Prostate gland (tissue), 2 donors: ENCODE measurements around the gene NOCT. TPM values are rescaled to one million over a fixed set of nuclear protein-coding genes. Genes with fewer than 3 reads are reported as not detected.

Experiments used
- DNase-seq: peaks from one replicate; pipeline ENCODE4 v3.0.0-alpha.2; 2019; ENCODE audit warnings: low spot score
- H3K27ac ChIP-seq, 2 donors: fragments of 200-600 bp; sonication (generic); 2 replicates each; pipeline ENCODE4 v1.5.1; 2017 to 2019
- H3K27me3 ChIP-seq: fragments of 200-600 bp; sonication (generic); replicated peaks from 2 replicates; pipeline ENCODE4 v1.5.1; 2019; ENCODE audit not compliant: insufficient read depth
- H3K36me3 ChIP-seq, 2 donors: fragments of 200-600 bp; sonication (generic); 1 replicate in 1 of 2; 2 replicates in 1 of 2; pipeline versions ENCODE4 v1.5.1 to v1.8.1; 2017 to 2019
- H3K4me1 ChIP-seq: fragments of 200-600 bp; sonication (generic); replicated peaks from 2 replicates; pipeline ENCODE4 v1.5.1; 2019
- H3K4me3 ChIP-seq, 2 donors: fragments of 200-600 bp; sonication (generic); 2 replicates each; pipeline ENCODE4 v1.5.1; 2017 to 2019
- H3K9me3 ChIP-seq: fragments of 200-600 bp; sonication (generic); 2 replicates; pipeline ENCODE4 v1.5.1; 2017
- POLR2A ChIP-seq: fragments of 450-650 bp; IDR thresholded peaks from one replicate; pipeline ENCODE4 v1.6.1; 2016; ENCODE audit warnings: antibody characterized with exemption, mild to moderate bottlenecking
- POLR2AphosphoS5 ChIP-seq: sonication (generic); formaldehyde crosslinking; IDR thresholded peaks from one replicate; pipeline ENCODE4 v1.6.1; 2017; ENCODE audit warnings: antibody characterized with exemption
- WGBS: methylation state at CpG from one replicate; pipeline ENCODE4 v1.1.5; 2018; 5-methylcytosine and 5-hydroxymethylcytosine counted together
- intact Hi-C: fragments of 100-400 bp; cut with DNase I; formaldehyde crosslinking; loops from one replicate; pipeline ENCODE4 v1.14.2; 2022
- total RNA-seq, 2 donors: library from RNA; depleted of rRNA; stranded (reverse); fragments of >200 nt; gene quantifications; one replicate each; pipeline ENCODE4 v1.1.0, GENCODE V29; 2016
- TF ChIP-seq, protein P1 (sequence below), 4 experiments: fragments of 200-600 bp in 2 of 4; fragments of 450-650 bp in 2 of 4; sonication (generic) in 2 of 4; IDR thresholded peaks; 1 replicate in 3 of 4; 2 replicates in 1 of 4; pipeline ENCODE4 v1.5.1; 2016 to 2019; ENCODE audit warnings: antibody characterized with exemption in 4 of 4, mild to moderate bottlenecking in 2 of 4, moderate library complexity in 2 of 4

The NOCT gene
- total RNA-seq, 2 donors from 2014 or later = 1.2 to 11.4 TPM

DNA sequence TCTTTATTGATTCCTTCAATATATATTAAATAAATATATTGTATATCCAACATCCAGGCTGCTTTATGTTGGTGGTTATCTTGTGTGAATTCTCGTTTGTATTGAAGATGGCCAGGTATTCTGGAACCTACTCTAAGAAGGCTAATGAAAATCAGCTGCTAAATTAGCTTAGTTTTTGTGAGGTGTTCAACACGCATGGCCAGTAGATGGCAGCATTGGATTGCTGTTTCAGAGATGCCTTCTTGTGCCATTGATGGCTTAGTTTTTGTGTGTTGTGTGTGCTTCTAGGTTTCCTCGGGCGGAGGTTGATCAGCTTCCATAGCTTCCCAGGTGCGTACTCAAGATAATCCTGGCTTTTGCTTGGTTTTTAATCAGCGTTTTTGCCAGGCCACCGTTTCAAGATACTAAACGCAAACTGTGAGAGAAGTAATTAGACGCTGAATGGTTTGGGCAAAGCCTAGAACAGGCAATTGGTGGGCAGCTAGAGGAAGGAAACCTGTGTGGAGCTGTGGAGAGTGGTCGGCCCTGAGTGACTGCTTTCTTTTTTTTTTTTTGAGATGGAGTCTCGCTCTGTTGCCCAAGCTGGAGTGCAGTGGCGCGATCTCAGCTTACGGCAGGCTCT, 15.1 kb downstream of the NOCT start:
- DNase-seq = peak; percentile 82
- no peak overlapping the region for H3K4me3 ChIP-seq
- no peaks in the 10 kb centered on the region for H3K36me3 ChIP-seq
- no peak overlapping the region for H3K27ac ChIP-seq
- intact Hi-C loops = loop anchor here (5.0 kb wide), 2 partner anchors 52 to 137 kb away; no protein-coding TSS in a partner anchor
- 50% methylated on average over 14 of the region's 14 CpGs for WGBS
- H3K4me1 ChIP-seq = no peaks in the 10 kb centered on the region
- H3K27me3 ChIP-seq = no peaks in the 10 kb centered on the region
- TF ChIP-seq POLR2A (no peak), POLR2AphosphoS5 (peak; percentile 62)
- TF ChIP-seq, protein P1, sequence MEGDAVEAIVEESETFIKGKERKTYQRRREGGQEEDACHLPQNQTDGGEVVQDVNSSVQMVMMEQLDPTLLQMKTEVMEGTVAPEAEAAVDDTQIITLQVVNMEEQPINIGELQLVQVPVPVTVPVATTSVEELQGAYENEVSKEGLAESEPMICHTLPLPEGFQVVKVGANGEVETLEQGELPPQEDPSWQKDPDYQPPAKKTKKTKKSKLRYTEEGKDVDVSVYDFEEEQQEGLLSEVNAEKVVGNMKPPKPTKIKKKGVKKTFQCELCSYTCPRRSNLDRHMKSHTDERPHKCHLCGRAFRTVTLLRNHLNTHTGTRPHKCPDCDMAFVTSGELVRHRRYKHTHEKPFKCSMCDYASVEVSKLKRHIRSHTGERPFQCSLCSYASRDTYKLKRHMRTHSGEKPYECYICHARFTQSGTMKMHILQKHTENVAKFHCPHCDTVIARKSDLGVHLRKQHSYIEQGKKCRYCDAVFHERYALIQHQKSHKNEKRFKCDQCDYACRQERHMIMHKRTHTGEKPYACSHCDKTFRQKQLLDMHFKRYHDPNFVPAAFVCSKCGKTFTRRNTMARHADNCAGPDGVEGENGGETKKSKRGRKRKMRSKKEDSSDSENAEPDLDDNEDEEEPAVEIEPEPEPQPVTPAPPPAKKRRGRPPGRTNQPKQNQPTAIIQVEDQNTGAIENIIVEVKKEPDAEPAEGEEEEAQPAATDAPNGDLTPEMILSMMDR (IDR thresholded peaks at IDR 0.05) = peak; percentile 62 to 88 (median 84)
- no peaks in the 10 kb centered on the region for H3K9me3 ChIP-seq

DNA sequence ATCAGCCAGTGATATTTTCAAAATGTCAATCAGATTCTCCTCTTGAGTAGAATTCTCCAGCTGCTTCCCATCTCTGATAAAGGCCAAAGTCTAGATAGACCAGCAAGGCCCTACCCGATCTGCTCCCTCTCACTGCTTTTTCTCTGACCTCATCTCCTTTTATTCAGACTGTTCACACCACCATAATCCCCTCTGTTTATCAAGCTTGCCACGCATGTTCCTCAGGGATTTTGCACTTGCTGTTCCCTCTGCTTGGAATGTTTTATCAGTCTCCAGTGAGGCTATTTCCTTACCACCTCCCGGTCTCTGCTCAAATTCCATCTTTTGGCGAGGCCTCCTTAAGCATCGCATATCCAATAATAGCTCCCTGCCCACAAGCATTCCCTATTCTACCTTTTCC, 20.1 kb downstream of the NOCT start:
- Histone ChIP-seq H3K36me3 (no peaks in the 10 kb centered on the region), H3K9me3 (no peaks in the 10 kb centered on the region), H3K4me1 (no peaks in the 10 kb centered on the region), H3K27ac (no peak overlapping the region), H3K27me3 (no peaks in the 10 kb centered on the region), H3K4me3 (no peak overlapping the region)
- no peak for TF ChIP-seq POLR2A
- WGBS = 91% methylated on average over 5 of the region's 5 CpGs
- intact Hi-C loops = no loop called here
- no peak for DNase-seq

DNA sequence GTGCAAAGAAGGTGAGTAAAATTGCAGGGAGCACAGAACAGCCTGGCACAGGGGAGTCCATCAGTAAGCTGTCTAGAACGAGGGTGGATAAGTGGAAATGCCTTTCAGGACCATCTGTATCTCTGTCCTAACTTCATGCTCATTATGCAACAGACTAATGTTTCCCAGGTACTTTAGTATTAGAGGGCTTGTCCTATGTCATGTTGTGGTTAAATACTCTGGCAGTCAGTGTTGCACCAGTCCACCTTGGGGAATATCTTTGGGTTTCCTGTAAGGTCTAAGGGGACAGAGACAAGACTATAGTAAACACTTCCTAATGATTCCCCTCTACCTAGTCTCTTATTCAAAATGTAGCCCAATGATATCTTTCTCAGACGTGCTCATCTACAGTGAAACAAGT, 21.3 kb downstream of the NOCT start:
- no peaks in the 10 kb centered on the region for H3K9me3 ChIP-seq
- H3K27ac ChIP-seq = no peak overlapping the region
- no peak overlapping the region for H3K4me3 ChIP-seq
- TF ChIP-seq POLR2A (no peak), POLR2AphosphoS5 (no peak)
- TF ChIP-seq, protein P1 (IDR thresholded peaks at IDR 0.05) = no peak
- WGBS = 90% methylated on average over 2 of the region's 2 CpGs
- H3K4me1 ChIP-seq = no peaks in the 10 kb centered on the region
- no peak for DNase-seq
- no peaks in the 10 kb centered on the region for H3K36me3 ChIP-seq
- no peaks in the 10 kb centered on the region for H3K27me3 ChIP-seq
- intact Hi-C loops = no loop called here

DNA sequence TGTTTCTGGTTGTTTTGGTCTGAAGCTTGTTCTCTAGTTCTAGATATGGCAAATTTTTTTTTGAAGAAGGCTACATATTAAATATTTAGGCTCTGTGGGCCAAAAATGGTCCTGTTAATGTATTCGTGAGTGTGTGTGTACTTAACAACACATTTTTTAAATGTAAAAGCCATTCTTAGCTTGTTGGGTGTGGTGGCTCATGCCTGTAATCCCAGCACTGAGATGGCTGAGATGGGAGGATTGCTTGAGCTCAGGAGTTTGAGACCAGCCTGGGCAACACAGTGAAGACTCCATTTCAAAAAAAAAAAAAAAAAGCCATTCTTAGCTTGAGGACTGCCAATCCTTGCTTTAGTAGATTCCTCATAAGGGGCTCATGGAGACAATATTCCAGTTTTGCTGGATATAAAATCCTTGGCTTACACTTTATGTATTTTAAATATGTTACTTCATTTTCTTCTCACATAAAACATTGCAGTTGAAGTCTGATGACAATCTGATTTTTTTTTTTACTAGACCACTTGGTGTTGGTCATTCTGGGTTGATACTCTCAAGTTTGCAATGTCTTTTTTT, 23.4 kb downstream of the NOCT start:
- Histone ChIP-seq H3K4me3 (no peak overlapping the region), H3K27me3 (no peaks in the 10 kb centered on the region), H3K36me3 (no peaks in the 10 kb centered on the region), H3K9me3 (no peaks in the 10 kb centered on the region), H3K27ac (no peak overlapping the region), H3K4me1 (no peaks in the 10 kb centered on the region)
- intact Hi-C loops = no loop called here
- no peak for DNase-seq
- 76% methylated on average over 1 of the region's 1 CpG for WGBS
- TF ChIP-seq, protein P1 (IDR thresholded peaks at IDR 0.05) = no peak
- TF ChIP-seq POLR2A (no peak), POLR2AphosphoS5 (no peak)

DNA sequence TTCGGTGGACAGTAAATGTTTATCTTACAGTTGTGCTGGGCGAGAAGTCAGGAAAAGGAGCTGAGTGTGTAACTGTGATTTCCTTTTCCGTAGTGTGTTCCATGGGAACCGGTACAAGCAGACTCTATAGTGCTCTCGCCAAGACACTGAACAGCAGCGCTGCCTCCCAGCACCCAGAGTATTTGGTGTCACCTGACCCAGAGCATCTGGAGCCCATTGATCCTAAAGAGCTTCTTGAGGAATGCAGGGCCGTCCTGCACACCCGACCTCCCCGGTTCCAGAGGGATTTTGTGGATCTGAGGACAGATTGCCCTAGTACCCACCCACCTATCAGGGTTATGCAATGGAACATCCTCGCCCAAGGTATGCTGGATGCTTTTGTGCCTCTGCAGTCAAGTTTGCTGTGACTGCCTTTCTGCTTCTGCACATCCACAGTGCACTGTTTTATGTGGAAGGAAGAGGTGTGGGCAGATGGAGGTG, 27.4 kb downstream of the NOCT start:
- TF ChIP-seq, protein P1 (IDR thresholded peaks at IDR 0.05) = no peak
- peak; percentile 24 for TF ChIP-seq POLR2AphosphoS5
- no peaks in the 10 kb centered on the region for H3K4me1 ChIP-seq
- no peak for DNase-seq
- intact Hi-C loops = no loop called here
- no peaks in the 10 kb centered on the region for H3K27me3 ChIP-seq
- H3K4me3 ChIP-seq = no peak overlapping the region
- H3K9me3 ChIP-seq = no peaks in the 10 kb centered on the region
- no peaks in the 10 kb centered on the region for H3K36me3 ChIP-seq
- no peak overlapping the region for H3K27ac ChIP-seq
- 61% methylated on average over 10 of the region's 10 CpGs for WGBS
